ENCODE results near the gene AIPL1. TPM values are rescaled to one million over a fixed set of nuclear protein-coding genes. Genes with fewer than 3 reads are reported as not detected.

AIPL1 gene
- total and polyA plus RNA-seq, 2 donors (not counting 1 experiment from before 2014, with no cell fraction given), result not detected

- Histone ChIP-seq H3K27ac (ENCODE audit: low read length in 2 of 2) (no peak overlapping the region), H3K4me2 (replicated peaks; ENCODE audit: low read depth, low read length, poor library complexity, severe bottlenecking) (no peak overlapping the region), H3K9me3 (ENCODE audit: control extremely low read depth in 1 of 3, control insufficient read depth in 2 of 3, insufficient read depth in 1 of 3, low read length in 2 of 3) (peaks cover 0 to 5% (median 0%) of the 10 kb centered on the region in 3 donors), H4K20me1 (ENCODE audit: control insufficient read depth, insufficient read depth, low read length, poor library complexity, severe bottlenecking) (no peaks in the 10 kb centered on the region), H3K36me3 (replicated peaks in 1 of 2; ENCODE audit: control extremely low read depth in 1 of 2, control insufficient read depth in 1 of 2, extremely low read depth in 1 of 2, insufficient read depth in 2 of 2, low read length in 1 of 2) (no peaks in the 10 kb centered on the region), H3K9ac (ENCODE audit: low read length) (no peak overlapping the region), H3K4me1 (ENCODE audit: control insufficient read depth in 2 of 2, insufficient read depth in 2 of 2, low read length in 2 of 2) (no peaks in the 10 kb centered on the region), H3K4me3 (ENCODE audit: control extremely low read depth in 1 of 5, extremely low read depth in 1 of 5, insufficient read depth in 1 of 5, low read depth in 2 of 5, low read length in 4 of 5) (no peak overlapping the region), H3K79me2 (ENCODE audit: control insufficient read depth, insufficient read depth, low read length) (no peaks in the 10 kb centered on the region), H3K27me3 (replicated peaks in 1 of 4; ENCODE audit: control extremely low read depth in 1 of 4, control insufficient read depth in 3 of 4, insufficient read depth in 4 of 4, low read length in 3 of 4) (peaks cover 0 to 13% (median 1%) of the 10 kb centered on the region in 4 experiments), H2AFZ (ENCODE audit: insufficient read depth, low read depth, low read length, poor library complexity, severe bottlenecking) (no peak overlapping the region)
- POLR2A ChIA-PET, result no interaction called here
- TF ChIP-seq CTCF (IDR thresholded peaks at IDR 0.05) (no peak), EZH2 (IDR thresholded peaks at IDR 0.05; ENCODE audit: borderline replicate concordance, insufficient read depth, low read depth, low read length, poor library complexity, severe bottlenecking) (no peak)
- H3K27me3 Mint-ChIP-seq, result peaks cover 35% of the 10 kb centered on the region
- H3K9me3 Mint-ChIP-seq (ENCODE audit: insufficient read depth), result no peaks in the 10 kb centered on the region
- 67% methylated on average over 1 of the region's 6 CpGs for WGBS (ENCODE audit: insufficient coverage)
- no peak for ATAC-seq (ENCODE audit: low read depth)
- no peak for DNase-seq
- CTCF ChIA-PET, result no interaction called here
- no peaks in the 10 kb centered on the region for H3K4me1 Mint-ChIP-seq
- H3K27ac Mint-ChIP-seq, result no peak overlapping the region
- intact Hi-C loops (cut with micrococcal nuclease), result no loop called here
- no peak overlapping the region for H3K4me3 Mint-ChIP-seq
These were observed 53.9 kb downstream of the AIPL1 start for GRCh38 chr17:6380915-6381438.

GRCh38 chr17:6377906-6378305, 57.0 kb downstream of the AIPL1 start:
- Mint-ChIP-seq H3K27me3 (peaks cover 34% of the 10 kb centered on the region), H3K27ac (no peak overlapping the region), H3K4me1 (peaks cover 11% of the 10 kb centered on the region), H3K9me3 (ENCODE audit: insufficient read depth) (no peaks in the 10 kb centered on the region), H3K4me3 (no peak overlapping the region)
- ChIA-PET CTCF (no interaction called here), POLR2A (no interaction called here)
- Histone ChIP-seq H4K20me1 (ENCODE audit: control insufficient read depth, insufficient read depth, low read length, poor library complexity, severe bottlenecking) (no peaks in the 10 kb centered on the region), H3K9ac (ENCODE audit: low read length) (no peak overlapping the region), H3K27me3 (replicated peaks in 1 of 4; ENCODE audit: control extremely low read depth in 1 of 4, control insufficient read depth in 3 of 4, insufficient read depth in 4 of 4, low read length in 3 of 4) (peaks cover 0 to 8% (median 3%) of the 10 kb centered on the region in 4 experiments), H3K9me3 (ENCODE audit: control extremely low read depth in 1 of 3, control insufficient read depth in 2 of 3, insufficient read depth in 1 of 3, low read length in 2 of 3) (peaks cover 0 to 5% (median 0%) of the 10 kb centered on the region in 3 donors), H3K4me3 (ENCODE audit: control extremely low read depth in 1 of 5, extremely low read depth in 1 of 5, insufficient read depth in 1 of 5, low read depth in 2 of 5, low read length in 4 of 5) (no peak overlapping the region), H3K27ac (ENCODE audit: low read length in 2 of 2) (no peak overlapping the region), H3K36me3 (replicated peaks in 1 of 2; ENCODE audit: control extremely low read depth in 1 of 2, control insufficient read depth in 1 of 2, extremely low read depth in 1 of 2, insufficient read depth in 2 of 2, low read length in 1 of 2) (no peaks in the 10 kb centered on the region), H3K4me2 (replicated peaks; ENCODE audit: low read depth, low read length, poor library complexity, severe bottlenecking) (no peak overlapping the region), H3K4me1 (ENCODE audit: control insufficient read depth in 2 of 2, insufficient read depth in 2 of 2, low read length in 2 of 2) (peaks cover 10% of the 10 kb centered on the region in 2 donors), H3K79me2 (ENCODE audit: control insufficient read depth, insufficient read depth, low read length) (no peaks in the 10 kb centered on the region), H2AFZ (ENCODE audit: insufficient read depth, low read depth, low read length, poor library complexity, severe bottlenecking) (no peak overlapping the region)
- WGBS (ENCODE audit: insufficient coverage), result no CpG with 5 or more reads among the region's 3 CpGs
- ATAC-seq (ENCODE audit: low read depth) (no peak), DNase-seq (no peak)
- TF ChIP-seq CTCF (IDR thresholded peaks at IDR 0.05), result no peak
- no peak for TF ChIP-seq EZH2 (IDR thresholded peaks at IDR 0.05; ENCODE audit: borderline replicate concordance, insufficient read depth, low read depth, low read length, poor library complexity, severe bottlenecking)
- intact Hi-C loops (cut with micrococcal nuclease), result no loop called here
